HL-60/S4 treated with retinoic acid at 250 ng/mL for 4 days and 3 days (cell line): Measurements from ENCODE around the gene HIBADH.
"Not testable (repeated sequence)": the region's sequence is repeated elsewhere in the genome, so short reads cannot be mapped to it uniquely, and the experiment has no call there.

Source experiments
- in situ Hi-C: fragments of 300-500 bp; cut with MboI; formaldehyde crosslinking; loops from 2 replicates; pipeline ENCODE4 v1.7.0; 2022; ENCODE audit warnings: low sequenced_read_pairs

HIBADH gene

DNA sequence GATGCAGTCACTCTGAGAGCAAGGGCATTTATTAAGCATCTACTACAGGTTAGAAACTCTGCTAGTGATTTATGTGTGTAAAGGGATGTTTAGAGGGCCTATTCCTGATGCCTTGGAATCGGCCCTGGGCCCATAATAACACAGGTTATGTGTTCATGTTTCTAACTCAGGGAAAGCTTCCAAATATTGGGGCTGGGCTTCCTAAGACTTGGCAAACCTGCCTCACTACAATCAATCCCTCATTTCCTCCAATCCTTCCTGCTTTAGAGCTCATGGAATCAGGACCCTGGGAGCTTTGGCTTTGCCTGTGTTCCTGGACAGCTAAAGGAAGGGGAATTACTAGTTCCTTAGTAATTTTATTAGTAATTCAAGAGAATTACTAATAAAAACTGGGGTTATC lies 148.8 kb downstream of the HIBADH start:
- in situ Hi-C loops = no loop called here

GRCh38 chr7:27511370-27511769 lies 151.3 kb downstream of the HIBADH start:
- in situ Hi-C loops = not testable (repeated sequence)

DNA sequence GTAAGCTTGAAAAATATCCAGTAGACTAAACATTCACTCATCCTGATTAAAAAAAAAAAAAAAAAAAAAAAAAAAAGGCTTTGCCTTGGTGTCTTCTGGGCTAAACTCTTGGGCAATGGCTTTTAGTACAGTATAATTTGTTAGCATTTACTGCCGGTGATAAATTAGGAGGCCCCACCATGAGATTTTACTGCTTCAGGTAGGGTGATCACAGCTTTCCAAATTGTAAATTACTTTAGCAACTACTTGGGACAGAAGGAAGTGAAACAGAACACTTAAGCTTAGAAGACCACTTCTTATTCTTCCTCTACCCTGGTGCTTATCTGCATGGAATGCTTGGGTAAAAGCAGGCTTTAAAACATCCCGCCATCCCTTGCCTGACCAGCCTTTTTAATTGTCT lies 152.1 kb downstream of the HIBADH start:
- in situ Hi-C loops = no loop called here

- in situ Hi-C loops = not testable (repeated sequence)
Observed at GRCh38 chr7:27501879-27502278, 160.8 kb downstream of the HIBADH start.

- in situ Hi-C loops = no loop called here
Observed at GRCh38 chr7:27501001-27501400, 161.7 kb downstream of the HIBADH start.

- in situ Hi-C loops = no loop called here
Observed at GRCh38 chr7:27492224-27492623, 170.5 kb downstream of the HIBADH start.

DNA sequence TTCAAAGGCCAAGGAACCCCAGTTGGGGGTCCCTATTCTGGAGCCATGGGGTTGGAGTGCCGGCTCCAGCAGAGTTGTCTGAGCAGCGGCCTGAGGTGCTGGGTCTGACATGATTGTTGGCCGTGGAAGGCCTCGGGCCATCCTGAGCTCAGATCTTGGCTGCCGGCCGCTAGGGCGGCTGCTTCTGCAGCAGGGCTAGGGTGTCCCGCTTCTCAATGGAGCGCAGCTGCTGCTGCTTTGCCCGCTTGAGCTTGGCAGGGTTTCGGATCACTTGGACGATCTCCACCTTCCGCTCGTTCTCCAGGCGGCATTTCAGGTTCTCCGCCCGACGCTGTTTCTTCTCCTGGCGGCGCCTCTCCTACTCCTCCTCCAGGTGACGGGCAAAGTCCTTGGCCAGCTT lies 171.1 kb downstream of the HIBADH start:
- in situ Hi-C loops = no loop called here

DNA sequence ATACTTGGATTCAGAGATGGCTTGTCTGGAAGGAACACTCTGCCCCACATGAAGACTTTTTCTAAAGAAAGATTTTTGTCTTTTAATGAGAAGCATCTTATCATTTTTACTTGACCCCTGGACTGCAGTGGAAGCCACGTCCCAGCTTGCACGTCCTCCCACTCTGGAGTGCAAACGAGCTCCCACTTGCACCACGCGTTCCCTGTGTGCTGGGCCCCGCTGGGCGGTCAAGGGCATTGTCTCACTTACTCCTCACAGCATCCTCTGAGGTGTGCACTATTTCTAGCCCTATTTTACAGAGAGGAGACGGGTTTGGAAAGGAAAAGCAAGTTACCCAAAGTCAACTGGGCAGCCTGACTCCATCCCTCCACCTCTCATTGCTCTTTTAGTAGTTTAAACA lies 175.2 kb downstream of the HIBADH start:
- in situ Hi-C loops = no loop called here

DNA sequence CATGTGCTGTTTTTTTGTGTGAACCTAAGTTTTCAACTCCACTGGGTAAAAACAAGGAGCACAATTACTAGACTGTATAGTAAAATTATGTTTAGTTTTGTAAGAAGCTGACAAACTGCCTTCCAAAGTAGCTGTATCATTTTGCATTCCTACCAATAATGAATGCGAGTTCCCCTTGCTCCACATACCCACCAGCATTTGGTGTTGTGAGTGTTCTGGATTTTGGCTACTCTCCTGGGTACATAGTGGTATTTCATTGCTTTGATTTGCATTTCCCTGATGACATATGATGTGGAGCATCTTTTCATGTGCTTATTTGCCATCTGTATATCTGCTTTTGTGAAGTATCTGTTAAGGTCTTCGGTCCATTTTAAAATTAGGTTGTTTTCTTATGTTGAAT lies 178.2 kb downstream of the HIBADH start:
- in situ Hi-C loops = no loop called here

GRCh38 chr7:27482219-27482618 lies 180.5 kb downstream of the HIBADH start:
- in situ Hi-C loops = no loop called here

GRCh38 chr7:27478556-27478955 lies 184.1 kb downstream of the HIBADH start:
- in situ Hi-C loops = no loop called here

GRCh38 chr7:27478084-27478483 lies 184.6 kb downstream of the HIBADH start:
- in situ Hi-C loops = no loop called here

GRCh38 chr7:27476493-27476892 lies 186.2 kb downstream of the HIBADH start:
- in situ Hi-C loops = no loop called here
